GM23338 (cell line): ENCODE data around the gene CCDC3.

Experiments
- EZH2phosphoT487 ChIP-seq: fragments of 200-600 bp; sonication (generic); IDR thresholded peaks from one replicate; pipeline ENCODE4 v1.8.1; 2018; ENCODE audit warnings: antibody characterized with exemption; ENCODE audit not compliant: unreplicated experiment
- POLR2AphosphoS5 ChIP-seq: IDR thresholded peaks from 2 replicates; pipeline ENCODE4 v1.6.1; 2016; ENCODE audit warnings: antibody characterized with exemption, low read depth
- TF ChIP-seq, protein P1 (sequence below), 2 experiments: fragments of 200-600 bp in 1 of 2; sonication (generic) in 1 of 2; conservative IDR thresholded peaks; 2 replicates each; pipeline versions ENCODE4 v1.5.1 to v1.6.1; 2016 to 2017; ENCODE audit warnings: antibody characterized with exemption in 2 of 2, low read depth in 2 of 2, mild to moderate bottlenecking in 2 of 2, moderate library complexity in 1 of 2

- TF ChIP-seq, protein P1, sequence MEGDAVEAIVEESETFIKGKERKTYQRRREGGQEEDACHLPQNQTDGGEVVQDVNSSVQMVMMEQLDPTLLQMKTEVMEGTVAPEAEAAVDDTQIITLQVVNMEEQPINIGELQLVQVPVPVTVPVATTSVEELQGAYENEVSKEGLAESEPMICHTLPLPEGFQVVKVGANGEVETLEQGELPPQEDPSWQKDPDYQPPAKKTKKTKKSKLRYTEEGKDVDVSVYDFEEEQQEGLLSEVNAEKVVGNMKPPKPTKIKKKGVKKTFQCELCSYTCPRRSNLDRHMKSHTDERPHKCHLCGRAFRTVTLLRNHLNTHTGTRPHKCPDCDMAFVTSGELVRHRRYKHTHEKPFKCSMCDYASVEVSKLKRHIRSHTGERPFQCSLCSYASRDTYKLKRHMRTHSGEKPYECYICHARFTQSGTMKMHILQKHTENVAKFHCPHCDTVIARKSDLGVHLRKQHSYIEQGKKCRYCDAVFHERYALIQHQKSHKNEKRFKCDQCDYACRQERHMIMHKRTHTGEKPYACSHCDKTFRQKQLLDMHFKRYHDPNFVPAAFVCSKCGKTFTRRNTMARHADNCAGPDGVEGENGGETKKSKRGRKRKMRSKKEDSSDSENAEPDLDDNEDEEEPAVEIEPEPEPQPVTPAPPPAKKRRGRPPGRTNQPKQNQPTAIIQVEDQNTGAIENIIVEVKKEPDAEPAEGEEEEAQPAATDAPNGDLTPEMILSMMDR (conservative IDR thresholded peaks at IDR 0.05; ENCODE audit: low read depth in 2 of 2) = no peak
- TF ChIP-seq POLR2AphosphoS5 (no peak), EZH2phosphoT487 (no peak)
Measured at GRCh38 chr10:12941966-12942365, 59.5 kb downstream of the CCDC3 start.
